ENCODE measurements around the gene ZNF407. TPM values are rescaled to one million over a fixed set of nuclear protein-coding genes. Genes with fewer than 3 reads are reported as not detected.

The ZNF407 gene
- total and polyA plus RNA-seq, 2 of the 13 experiments (the other 11 are each of a cell fraction or from before 2014, with no cell fraction given) = 2.3 to 8.7 TPM

DNA sequence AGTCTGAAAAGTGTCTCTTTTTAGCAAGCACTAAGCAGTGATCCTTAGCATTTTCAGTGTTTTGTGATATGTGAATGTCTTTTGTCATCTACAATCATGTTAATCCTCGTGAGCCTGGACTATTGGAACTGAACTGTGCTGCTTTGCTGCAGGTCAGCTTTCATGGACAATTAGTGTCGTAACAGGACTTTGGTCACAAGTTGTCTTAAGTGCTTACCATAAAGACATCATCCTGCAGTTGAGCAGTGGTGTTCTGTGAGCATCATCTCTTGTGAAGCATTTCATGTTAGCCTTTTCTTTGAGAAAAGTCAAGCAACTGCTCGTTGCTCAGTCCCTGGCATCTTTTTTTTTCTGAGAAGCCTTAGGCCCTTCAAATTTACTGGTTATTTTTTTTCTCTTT, 135.9 kb downstream of the ZNF407 start (continued):
- TF ChIP-seq TARDBP (CRISPR knock-in tag; IDR thresholded peaks at IDR 0.05) (peak; percentile 14; the same call in 1 of the 2 replicates), CEBPB (IDR thresholded peaks at IDR 0.05; ENCODE audit: borderline replicate concordance, low read depth, low read length) (peak; percentile 57; the same call in 1 of the 2 replicates), ELF4 (CRISPR knock-in tag; IDR thresholded peaks at IDR 0.05; ENCODE audit: borderline replicate concordance) (no peak), POLR2AphosphoS5 (IDR thresholded peaks at IDR 0.05; ENCODE audit: low read depth, low read length) (peak; percentile 45; the same call in 1 of the 2 replicates), SNAPC2 (CRISPR knock-in tag; IDR thresholded peaks at IDR 0.05) (no peak), ZNF143 (CRISPR knock-in tag; IDR thresholded peaks at IDR 0.05) (no peak), DZIP1 (CRISPR knock-in tag; IDR thresholded peaks at IDR 0.05) (no peak), POLR2A (IDR thresholded peaks at IDR 0.05; ENCODE audit: insufficient read depth in 1 of 2, low read depth in 2 of 2, low read length in 2 of 2) (peak in 1 of 2 experiments; percentile 74; a peak in 3 of 4 replicates), ZFYVE20 (CRISPR knock-in tag; IDR thresholded peaks at IDR 0.05; ENCODE audit: borderline replicate concordance, low read depth) (no peak), ZNF264 (CRISPR knock-in tag; IDR thresholded peaks at IDR 0.05) (no peak), ZNF564 (CRISPR knock-in tag; IDR thresholded peaks at IDR 0.05) (no peak), MTA1 (CRISPR knock-in tag; IDR thresholded peaks at IDR 0.05; ENCODE audit: borderline replicate concordance) (no peak; the same call in 1 of the 2 replicates), HNRNPLL (IDR thresholded peaks at IDR 0.05; ENCODE audit: low read depth, low read length, poor library complexity, severe bottlenecking) (no peak), POGZ (CRISPR knock-in tag; IDR thresholded peaks at IDR 0.05) (no peak), ZNF33B (CRISPR knock-in tag; IDR thresholded peaks at IDR 0.05) (no peak), ZNF24 (IDR thresholded peaks at IDR 0.05) (no peak), SIN3B (IDR thresholded peaks at IDR 0.05; ENCODE audit: low read length) (no peak), NFKB2 (CRISPR knock-in tag; IDR thresholded peaks at IDR 0.05; ENCODE audit: borderline replicate concordance) (no peak), GABPA (IDR thresholded peaks at IDR 0.05; ENCODE audit: low read depth, low read length) (no peak), GABPA (CRISPR knock-in tag; IDR thresholded peaks at IDR 0.05; ENCODE audit: low read depth) (no peak), ZNF12 (CRISPR knock-in tag; IDR thresholded peaks at IDR 0.05) (no peak), ZNF543 (CRISPR knock-in tag; IDR thresholded peaks at IDR 0.05) (no peak), NR2F2 (IDR thresholded peaks at IDR 0.05; ENCODE audit: borderline replicate concordance, low read depth) (no peak), ZNF768 (CRISPR knock-in tag; IDR thresholded peaks at IDR 0.05) (no peak), ZNF672 (CRISPR knock-in tag; IDR thresholded peaks at IDR 0.05) (no peak)
- TF ChIP-seq, protein P1, sequence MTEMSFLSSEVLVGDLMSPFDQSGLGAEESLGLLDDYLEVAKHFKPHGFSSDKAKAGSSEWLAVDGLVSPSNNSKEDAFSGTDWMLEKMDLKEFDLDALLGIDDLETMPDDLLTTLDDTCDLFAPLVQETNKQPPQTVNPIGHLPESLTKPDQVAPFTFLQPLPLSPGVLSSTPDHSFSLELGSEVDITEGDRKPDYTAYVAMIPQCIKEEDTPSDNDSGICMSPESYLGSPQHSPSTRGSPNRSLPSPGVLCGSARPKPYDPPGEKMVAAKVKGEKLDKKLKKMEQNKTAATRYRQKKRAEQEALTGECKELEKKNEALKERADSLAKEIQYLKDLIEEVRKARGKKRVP (CRISPR knock-in tag; IDR thresholded peaks at IDR 0.05) = no peak
- TF ChIP-seq, protein P2, sequence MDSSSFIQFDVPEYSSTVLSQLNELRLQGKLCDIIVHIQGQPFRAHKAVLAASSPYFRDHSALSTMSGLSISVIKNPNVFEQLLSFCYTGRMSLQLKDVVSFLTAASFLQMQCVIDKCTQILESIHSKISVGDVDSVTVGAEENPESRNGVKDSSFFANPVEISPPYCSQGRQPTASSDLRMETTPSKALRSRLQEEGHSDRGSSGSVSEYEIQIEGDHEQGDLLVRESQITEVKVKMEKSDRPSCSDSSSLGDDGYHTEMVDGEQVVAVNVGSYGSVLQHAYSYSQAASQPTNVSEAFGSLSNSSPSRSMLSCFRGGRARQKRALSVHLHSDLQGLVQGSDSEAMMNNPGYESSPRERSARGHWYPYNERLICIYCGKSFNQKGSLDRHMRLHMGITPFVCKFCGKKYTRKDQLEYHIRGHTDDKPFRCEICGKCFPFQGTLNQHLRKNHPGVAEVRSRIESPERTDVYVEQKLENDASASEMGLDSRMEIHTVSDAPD (CRISPR knock-in tag; IDR thresholded peaks at IDR 0.05) = no peak
- TF ChIP-seq, protein P3, sequence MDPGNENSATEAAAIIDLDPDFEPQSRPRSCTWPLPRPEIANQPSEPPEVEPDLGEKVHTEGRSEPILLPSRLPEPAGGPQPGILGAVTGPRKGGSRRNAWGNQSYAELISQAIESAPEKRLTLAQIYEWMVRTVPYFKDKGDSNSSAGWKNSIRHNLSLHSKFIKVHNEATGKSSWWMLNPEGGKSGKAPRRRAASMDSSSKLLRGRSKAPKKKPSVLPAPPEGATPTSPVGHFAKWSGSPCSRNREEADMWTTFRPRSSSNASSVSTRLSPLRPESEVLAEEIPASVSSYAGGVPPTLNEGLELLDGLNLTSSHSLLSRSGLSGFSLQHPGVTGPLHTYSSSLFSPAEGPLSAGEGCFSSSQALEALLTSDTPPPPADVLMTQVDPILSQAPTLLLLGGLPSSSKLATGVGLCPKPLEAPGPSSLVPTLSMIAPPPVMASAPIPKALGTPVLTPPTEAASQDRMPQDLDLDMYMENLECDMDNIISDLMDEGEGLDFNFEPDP (CRISPR knock-in tag; conservative IDR thresholded peaks at IDR 0.05) = no peak
